Effector memory CD4-positive, alpha-beta T cell (primary cell): ENCODE data around the gene PI4KA.
"Not testable (repeated sequence)": the region's sequence is repeated elsewhere in the genome, so short reads cannot be mapped to it uniquely, and the experiment has no call there.

Experiments
- DNase-seq, 3 donors: peaks; one replicate each; pipeline ENCODE4 v3.0.0-alpha.2; 2020
- H3K27ac ChIP-seq: 2 replicates; pipeline ENCODE4 v1.7.0; 2013; ENCODE audit warnings: mild to moderate bottlenecking, low read length, moderate library complexity; ENCODE audit not compliant: insufficient read depth, poor library complexity, severe bottlenecking
- H3K27me3 ChIP-seq: replicated peaks from 2 replicates; pipeline ENCODE4 v1.7.0; 2013; ENCODE audit warnings: mild to moderate bottlenecking, low read length; ENCODE audit not compliant: insufficient read depth, control insufficient read depth, poor library complexity, severe bottlenecking
- H3K36me3 ChIP-seq: 2 replicates; pipeline ENCODE4 v1.7.0; 2013; ENCODE audit warnings: mild to moderate bottlenecking, low read length, moderate library complexity; ENCODE audit not compliant: control insufficient read depth, insufficient read depth
- H3K4me1 ChIP-seq: 2 replicates; pipeline ENCODE4 v1.7.0; 2013; ENCODE audit warnings: low read length, mild to moderate bottlenecking; ENCODE audit not compliant: control insufficient read depth, insufficient read depth, poor library complexity, severe bottlenecking
- H3K4me3 ChIP-seq: 2 replicates; pipeline ENCODE4 v1.7.0; 2013; ENCODE audit warnings: low read length, low read depth, mild to moderate bottlenecking; ENCODE audit not compliant: insufficient read depth, poor library complexity, severe bottlenecking
- H3K9me3 ChIP-seq: 2 replicates; pipeline ENCODE4 v1.7.0; 2013; ENCODE audit warnings: mild to moderate bottlenecking, low read length, moderate library complexity; ENCODE audit not compliant: control insufficient read depth

The PI4KA gene

GRCh38 chr22:20669884-20670283 is 188.7 kb downstream of the PI4KA start:
- not testable (repeated sequence) for DNase-seq, H3K4me1 ChIP-seq, H3K9me3 ChIP-seq, H3K27me3 ChIP-seq, H3K36me3 ChIP-seq, H3K27ac ChIP-seq, H3K4me3 ChIP-seq

DNA sequence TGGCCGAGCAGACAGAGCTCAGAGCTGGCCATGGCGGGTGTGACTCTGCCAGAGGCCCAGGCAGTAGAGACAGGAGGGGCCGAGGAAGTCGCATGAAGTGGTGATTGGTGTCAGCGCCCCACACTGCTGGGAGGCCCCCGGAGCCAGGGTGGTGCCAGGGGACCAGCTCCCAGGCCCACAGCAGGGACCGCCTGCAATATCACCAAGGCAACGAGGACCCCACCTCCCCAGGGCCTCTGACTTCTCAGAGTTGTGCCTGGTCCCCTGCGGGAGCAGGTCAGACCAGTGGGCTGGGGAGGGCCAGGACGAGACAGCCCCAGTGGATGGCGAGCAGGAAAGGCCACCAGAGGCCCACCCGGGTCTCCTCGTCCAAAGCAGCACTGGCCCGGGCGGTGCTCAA is 189.1 kb downstream of the PI4KA start:
- H3K4me3 ChIP-seq, H3K27ac ChIP-seq, H3K36me3 ChIP-seq, DNase-seq, H3K27me3 ChIP-seq, H3K9me3 ChIP-seq, H3K4me1 ChIP-seq: not testable (repeated sequence)

DNA sequence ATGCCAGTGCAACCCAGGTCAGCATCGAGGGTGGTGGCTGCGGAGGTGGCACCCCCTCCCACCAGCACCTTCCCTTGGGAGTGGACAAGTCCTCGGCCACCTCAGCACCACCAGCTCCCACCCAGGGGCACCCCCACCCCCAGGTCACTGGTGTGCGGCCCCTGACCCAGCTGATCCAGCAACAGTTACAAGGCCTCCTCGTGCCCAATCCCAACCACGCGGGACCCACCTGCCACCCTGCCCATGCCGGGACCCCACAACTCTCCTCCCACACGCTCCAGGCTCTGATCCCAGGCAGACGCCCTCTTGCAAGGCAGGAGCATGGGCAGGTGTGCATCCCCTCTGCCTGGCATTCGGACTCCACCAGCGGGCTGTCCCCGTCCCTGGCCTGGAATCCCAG is 189.8 kb downstream of the PI4KA start:
- not testable (repeated sequence) for H3K4me3 ChIP-seq, H3K4me1 ChIP-seq, H3K27ac ChIP-seq, DNase-seq, H3K9me3 ChIP-seq, H3K27me3 ChIP-seq, H3K36me3 ChIP-seq

DNA sequence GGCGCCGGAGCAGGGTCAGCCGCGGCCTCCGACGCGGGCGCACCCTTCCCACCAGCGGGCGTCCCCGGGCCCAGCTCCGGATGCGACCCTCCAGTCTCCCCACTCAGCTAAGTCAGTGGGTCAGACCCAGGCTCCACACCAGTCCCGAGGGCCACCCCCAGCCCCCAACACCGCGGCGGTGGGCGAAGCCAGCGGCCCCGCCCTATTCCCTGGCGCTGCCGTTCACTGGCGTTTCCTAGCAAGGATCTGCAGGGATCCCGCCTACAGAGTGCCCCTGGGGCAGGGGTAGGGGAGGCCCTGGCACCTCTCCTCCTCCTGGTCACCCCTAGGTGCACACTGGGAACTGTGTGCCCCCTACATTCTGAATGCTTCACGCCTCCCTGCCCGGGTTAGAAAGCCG is 190.4 kb downstream of the PI4KA start:
- not testable (repeated sequence) for H3K27me3 ChIP-seq, H3K4me3 ChIP-seq, DNase-seq, H3K27ac ChIP-seq, H3K9me3 ChIP-seq, H3K4me1 ChIP-seq, H3K36me3 ChIP-seq

- not testable (repeated sequence) for H3K27ac ChIP-seq, H3K4me1 ChIP-seq, H3K36me3 ChIP-seq, H3K9me3 ChIP-seq, H3K4me3 ChIP-seq, DNase-seq, H3K27me3 ChIP-seq
Observed at GRCh38 chr22:20667548-20667947, 191.1 kb downstream of the PI4KA start.

DNA sequence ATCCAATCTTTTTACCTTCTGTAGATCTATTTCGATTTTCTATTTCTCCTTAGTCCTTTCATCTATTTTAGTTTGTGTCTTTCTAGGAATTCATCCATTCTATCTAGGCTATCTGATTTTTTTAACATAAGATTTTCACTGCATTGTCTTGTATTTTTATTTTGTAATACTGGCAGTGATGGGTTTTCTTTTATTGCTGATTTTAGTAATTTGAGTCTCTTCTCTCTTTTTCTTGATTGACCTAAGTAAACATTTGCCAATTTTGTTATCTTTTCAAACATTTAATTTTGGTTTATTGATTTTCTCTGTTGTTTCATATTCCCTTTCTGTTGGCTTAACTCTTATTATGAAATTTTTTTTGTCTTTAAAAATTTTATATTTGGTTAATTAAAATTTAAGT is 192.1 kb downstream of the PI4KA start:
- H3K27me3 ChIP-seq, result peaks cover 3% of the 10 kb centered on the region
- DNase-seq, result no peak
- no peak overlapping the region for H3K27ac ChIP-seq
- H3K9me3 ChIP-seq, result no peaks in the 10 kb centered on the region
- peaks cover 3% of the 10 kb centered on the region for H3K4me1 ChIP-seq
- no peaks in the 10 kb centered on the region for H3K36me3 ChIP-seq
- no peak overlapping the region for H3K4me3 ChIP-seq

- Histone ChIP-seq H3K9me3 (no peaks in the 10 kb centered on the region), H3K36me3 (no peaks in the 10 kb centered on the region), H3K27me3 (no peaks in the 10 kb centered on the region), H3K4me1 (no peaks in the 10 kb centered on the region), H3K4me3 (no peak overlapping the region), H3K27ac (no peak overlapping the region)
- DNase-seq, result no peak
Observed at GRCh38 chr22:20664594-20664959, 194.0 kb downstream of the PI4KA start.

DNA sequence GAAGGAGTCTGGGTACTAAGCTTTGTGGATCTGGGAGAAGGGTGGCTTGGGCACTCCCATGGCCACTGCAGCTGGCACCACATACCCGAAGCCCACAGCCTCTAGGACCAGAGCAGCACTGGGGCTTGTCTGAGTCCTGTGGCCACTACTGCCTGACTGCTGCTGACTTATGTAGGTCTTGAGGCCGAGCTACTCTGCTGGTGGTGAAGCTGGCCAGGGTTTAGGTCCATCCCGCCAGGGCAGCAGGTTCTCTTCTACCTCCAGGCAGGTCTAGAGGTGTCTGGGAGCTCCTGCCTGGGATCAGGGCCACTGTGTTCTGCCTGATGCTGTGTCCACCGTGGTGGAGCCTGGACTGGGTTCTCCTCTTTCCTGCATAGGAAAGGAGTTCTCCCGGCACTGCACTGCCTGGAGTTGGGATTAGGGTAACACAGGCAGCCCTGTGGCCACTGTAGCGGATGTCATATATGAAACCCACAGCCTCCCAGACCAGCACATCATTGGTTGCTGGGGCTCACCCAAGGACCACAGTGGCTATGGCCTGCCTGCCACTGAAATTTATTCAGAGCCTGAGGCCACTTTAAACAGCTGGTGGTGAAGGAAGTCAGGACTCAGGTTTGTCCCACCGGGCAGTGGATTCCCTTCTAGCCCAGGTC is 194.5 kb downstream of the PI4KA start:
- H3K36me3 ChIP-seq, result no peaks in the 10 kb centered on the region
- no peaks in the 10 kb centered on the region for H3K4me1 ChIP-seq
- DNase-seq, result no peak
- no peak overlapping the region for H3K27ac ChIP-seq
- no peak overlapping the region for H3K4me3 ChIP-seq
- no peaks in the 10 kb centered on the region for H3K9me3 ChIP-seq
- H3K27me3 ChIP-seq, result no peaks in the 10 kb centered on the region

- no peak overlapping the region for H3K4me3 ChIP-seq
Observed at GRCh38 chr22:20663137-20663828, 195.3 kb downstream of the PI4KA start.

DNA sequence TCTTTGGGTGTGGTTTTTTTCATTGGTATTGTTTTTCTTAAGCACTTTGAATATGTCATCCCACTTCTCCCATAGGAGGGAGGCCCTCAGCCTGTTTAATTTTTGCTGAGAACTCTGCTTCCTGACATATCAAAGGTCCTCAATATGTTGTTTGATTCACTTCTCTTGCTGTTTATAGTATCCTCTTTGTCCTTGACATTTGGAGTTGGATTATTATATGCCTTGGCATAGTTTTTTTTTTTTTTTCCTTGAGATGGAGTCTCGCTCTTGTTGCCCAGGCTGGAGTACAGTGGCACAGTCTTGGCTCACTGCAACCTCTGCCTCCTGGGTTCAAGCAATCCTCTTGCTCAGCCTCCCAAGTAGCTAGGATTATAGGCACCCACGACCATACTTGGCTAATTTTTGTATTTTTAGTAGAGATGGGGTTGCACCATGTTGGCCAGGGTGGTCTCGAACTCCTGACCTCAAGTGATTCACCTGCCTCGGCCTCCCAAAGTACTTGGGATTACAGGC is 196.0 kb downstream of the PI4KA start:
- H3K4me1 ChIP-seq, DNase-seq, H3K27ac ChIP-seq, H3K9me3 ChIP-seq, H3K27me3 ChIP-seq, H3K4me3 ChIP-seq, H3K36me3 ChIP-seq: not testable (repeated sequence)

More at GRCh38 chr22:20663137-20663828, 195.3 kb downstream of the PI4KA start:
- Histone ChIP-seq H3K36me3 (no peaks in the 10 kb centered on the region), H3K9me3 (no peaks in the 10 kb centered on the region), H3K4me1 (no peaks in the 10 kb centered on the region), H3K27me3 (no peaks in the 10 kb centered on the region), H3K27ac (no peak overlapping the region)
- no peak for DNase-seq
